ENCODE data around the gene DOK6. TPM values are rescaled to one million over a fixed set of nuclear protein-coding genes. Genes with fewer than 3 reads are reported as not detected.

Gene DOK6
- total and polyA plus RNA-seq, 2 donors (not counting 1 experiment from before 2014, with no cell fraction given): not detected

- DNase-seq (no peak), ATAC-seq (ENCODE audit: low read depth) (no peak)
- no peaks in the 10 kb centered on the region for H3K79me2 ChIP-seq (ENCODE audit: control insufficient read depth, insufficient read depth, low read length)
- ChIA-PET CTCF (no interaction called here), POLR2A (no interaction called here)
- Mint-ChIP-seq H3K4me1 (peaks cover 5% of the 10 kb centered on the region), H3K27me3 (no peaks in the 10 kb centered on the region), H3K27ac (no peak overlapping the region), H3K9me3 (ENCODE audit: insufficient read depth) (no peaks in the 10 kb centered on the region), H3K4me3 (no peak overlapping the region)
- TF ChIP-seq EZH2 (IDR thresholded peaks at IDR 0.05; ENCODE audit: borderline replicate concordance, insufficient read depth, low read depth, low read length, poor library complexity, severe bottlenecking) (no peak), CTCF (IDR thresholded peaks at IDR 0.05) (no peak)
- no peaks in the 10 kb centered on the region for H3K4me1 ChIP-seq (ENCODE audit: control insufficient read depth in 2 of 2, insufficient read depth in 2 of 2, low read length in 2 of 2)
- no peaks in the 10 kb centered on the region for H3K9me3 ChIP-seq (ENCODE audit: control extremely low read depth in 1 of 3, control insufficient read depth in 2 of 3, insufficient read depth in 1 of 3, low read length in 2 of 3)
- intact Hi-C loops (cut with micrococcal nuclease): no loop called here
- H3K4me2 ChIP-seq (replicated peaks; ENCODE audit: low read depth, low read length, poor library complexity, severe bottlenecking): no peak overlapping the region
- no peaks in the 10 kb centered on the region for H4K20me1 ChIP-seq (ENCODE audit: control insufficient read depth, insufficient read depth, low read length, poor library complexity, severe bottlenecking)
- no peak overlapping the region for H3K27ac ChIP-seq (ENCODE audit: low read length in 2 of 2)
- H3K36me3 ChIP-seq (replicated peaks in 1 of 2; ENCODE audit: control extremely low read depth in 1 of 2, control insufficient read depth in 1 of 2, extremely low read depth in 1 of 2, insufficient read depth in 2 of 2, low read length in 1 of 2): no peaks in the 10 kb centered on the region
- no peak overlapping the region for H3K4me3 ChIP-seq (ENCODE audit: control extremely low read depth in 1 of 5, extremely low read depth in 1 of 5, insufficient read depth in 1 of 5, low read depth in 2 of 5, low read length in 4 of 5)
- H3K27me3 ChIP-seq (replicated peaks in 1 of 4; ENCODE audit: control extremely low read depth in 1 of 4, control insufficient read depth in 3 of 4, insufficient read depth in 4 of 4, low read length in 3 of 4): no peaks in the 10 kb centered on the region
- no CpG with 5 or more reads among the region's 2 CpGs for WGBS (ENCODE audit: insufficient coverage)
- H3K9ac ChIP-seq (ENCODE audit: low read length): no peak overlapping the region
- H2AFZ ChIP-seq (ENCODE audit: insufficient read depth, low read depth, low read length, poor library complexity, severe bottlenecking): no peak overlapping the region
Measured at GRCh38 chr18:69894467-69894866, 493.8 kb downstream of the DOK6 start.

- CTCF ChIA-PET: no interaction called here
- Histone ChIP-seq H3K4me3 (ENCODE audit: control extremely low read depth in 1 of 5, extremely low read depth in 1 of 5, insufficient read depth in 1 of 5, low read depth in 2 of 5, low read length in 4 of 5) (no peak overlapping the region), H3K36me3 (replicated peaks in 1 of 2; ENCODE audit: control extremely low read depth in 1 of 2, control insufficient read depth in 1 of 2, extremely low read depth in 1 of 2, insufficient read depth in 2 of 2, low read length in 1 of 2) (no peaks in the 10 kb centered on the region)
Measured at GRCh38 chr18:69895066-69896047, 494.7 kb downstream of the DOK6 start.

More at GRCh38 chr18:69895066-69896047, 494.7 kb downstream of the DOK6 start:
- no peak for DNase-seq
- Mint-ChIP-seq H3K27ac (no peak overlapping the region), H3K4me3 (no peak overlapping the region), H3K27me3 (no peaks in the 10 kb centered on the region), H3K4me1 (peaks cover 5% of the 10 kb centered on the region), H3K9me3 (ENCODE audit: insufficient read depth) (no peaks in the 10 kb centered on the region)
- no peaks in the 10 kb centered on the region for H3K9me3 ChIP-seq (ENCODE audit: control extremely low read depth in 1 of 3, control insufficient read depth in 2 of 3, insufficient read depth in 1 of 3, low read length in 2 of 3)
- POLR2A ChIA-PET: no interaction called here
- ATAC-seq (ENCODE audit: low read depth): no peak
- no peaks in the 10 kb centered on the region for H3K27me3 ChIP-seq (replicated peaks in 1 of 4; ENCODE audit: control extremely low read depth in 1 of 4, control insufficient read depth in 3 of 4, insufficient read depth in 4 of 4, low read length in 3 of 4)
- H3K27ac ChIP-seq (ENCODE audit: low read length in 2 of 2): no peak overlapping the region
- no peaks in the 10 kb centered on the region for H3K79me2 ChIP-seq (ENCODE audit: control insufficient read depth, insufficient read depth, low read length)
- 97% methylated on average over 14 of the region's 19 CpGs for WGBS (ENCODE audit: insufficient coverage)
- no peaks in the 10 kb centered on the region for H3K4me1 ChIP-seq (ENCODE audit: control insufficient read depth in 2 of 2, insufficient read depth in 2 of 2, low read length in 2 of 2)
- TF ChIP-seq EZH2 (IDR thresholded peaks at IDR 0.05; ENCODE audit: borderline replicate concordance, insufficient read depth, low read depth, low read length, poor library complexity, severe bottlenecking): no peak
- no peak for TF ChIP-seq CTCF (IDR thresholded peaks at IDR 0.05)
- H2AFZ ChIP-seq (ENCODE audit: insufficient read depth, low read depth, low read length, poor library complexity, severe bottlenecking): no peak overlapping the region
- no peaks in the 10 kb centered on the region for H4K20me1 ChIP-seq (ENCODE audit: control insufficient read depth, insufficient read depth, low read length, poor library complexity, severe bottlenecking)
- no peak overlapping the region for H3K4me2 ChIP-seq (replicated peaks; ENCODE audit: low read depth, low read length, poor library complexity, severe bottlenecking)
- no peak overlapping the region for H3K9ac ChIP-seq (ENCODE audit: low read length)
- intact Hi-C loops (cut with micrococcal nuclease): no loop called here

All from B cell (primary cell).